T-helper 22 cell (primary cell): ENCODE data around the gene PDE3A.
"Not testable (repeated sequence)": the region's sequence is repeated elsewhere in the genome, so short reads cannot be mapped to it uniquely, and the experiment has no call there.

ENCODE experiments used
- DNase-seq: peaks from one replicate; pipeline ENCODE4 v3.0.0-alpha.2; 2020; ENCODE audit warnings: low read depth

The PDE3A gene

DNA sequence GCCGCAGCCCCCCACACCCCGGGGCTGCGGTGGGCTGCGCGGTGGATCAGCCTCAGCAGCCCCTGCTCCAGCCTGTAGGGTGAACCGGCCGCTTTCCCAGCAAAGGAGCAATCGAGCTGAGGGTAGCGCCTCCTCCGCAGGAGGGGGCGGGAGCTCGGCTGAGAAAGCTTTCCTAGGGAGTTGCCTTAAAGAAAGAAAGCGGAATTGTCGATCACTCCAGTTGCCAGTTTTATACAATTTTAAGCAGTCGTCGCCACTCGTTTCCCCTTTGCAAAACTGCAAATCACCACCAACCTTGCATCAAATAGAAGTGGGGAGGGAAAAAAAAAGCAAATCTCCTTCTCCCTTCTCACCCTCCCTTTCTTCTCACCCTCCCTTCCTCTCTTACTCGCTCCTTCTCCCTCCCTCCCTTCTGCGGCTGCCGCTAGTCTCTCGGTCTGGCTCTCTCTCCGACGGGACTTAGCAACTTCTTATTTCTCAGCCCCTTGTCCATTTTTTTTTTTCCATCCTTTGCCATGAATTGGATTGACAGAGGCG lies at the start of gene PDE3A:
TSS of gene PDE3A (plus strand) at position 424 of the 537 bp plus-strand sequence. CDS start 748 bp downstream, outside the sequence.
- no peak for DNase-seq

DNA sequence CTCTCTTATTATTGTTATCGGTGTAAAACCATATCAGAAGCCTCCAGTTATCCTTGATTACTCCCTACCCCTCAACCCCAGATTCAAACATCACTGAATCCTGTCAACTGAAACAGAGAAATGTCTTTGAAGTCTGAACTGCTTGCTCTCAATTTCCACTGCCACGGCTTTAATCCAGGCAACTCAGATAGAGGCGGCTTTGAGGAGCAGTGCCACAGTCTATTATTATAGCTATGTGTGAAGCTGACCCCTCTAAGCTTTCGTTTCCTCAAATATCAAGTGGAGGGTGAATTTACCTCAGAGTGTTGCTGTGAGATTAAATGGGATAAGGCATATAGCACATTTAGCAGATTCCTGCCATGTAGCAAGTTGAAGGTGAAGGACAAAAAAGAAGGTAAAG lies 49.0 kb upstream of the PDE3A start:
- no peak for DNase-seq

DNA sequence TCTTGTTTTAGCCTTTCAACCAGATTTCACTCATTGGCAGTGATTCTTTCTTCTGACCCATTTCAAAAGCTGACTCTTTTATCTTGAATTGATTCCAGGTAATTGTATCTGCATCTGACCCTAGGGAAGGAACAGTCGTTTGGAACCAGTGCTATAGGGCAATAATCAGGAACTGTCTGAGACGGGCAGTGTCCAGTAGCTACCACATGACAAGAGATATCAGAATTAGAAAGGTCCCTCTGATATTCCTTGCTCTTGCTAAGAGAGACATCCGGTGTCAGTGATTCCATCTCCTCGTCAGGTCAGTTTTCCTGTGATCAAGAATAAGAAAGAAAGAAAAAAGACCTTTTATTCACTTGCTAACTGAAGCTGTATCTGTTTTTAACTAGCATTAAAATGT lies 47.8 kb upstream of the PDE3A start:
- no peak for DNase-seq

DNA sequence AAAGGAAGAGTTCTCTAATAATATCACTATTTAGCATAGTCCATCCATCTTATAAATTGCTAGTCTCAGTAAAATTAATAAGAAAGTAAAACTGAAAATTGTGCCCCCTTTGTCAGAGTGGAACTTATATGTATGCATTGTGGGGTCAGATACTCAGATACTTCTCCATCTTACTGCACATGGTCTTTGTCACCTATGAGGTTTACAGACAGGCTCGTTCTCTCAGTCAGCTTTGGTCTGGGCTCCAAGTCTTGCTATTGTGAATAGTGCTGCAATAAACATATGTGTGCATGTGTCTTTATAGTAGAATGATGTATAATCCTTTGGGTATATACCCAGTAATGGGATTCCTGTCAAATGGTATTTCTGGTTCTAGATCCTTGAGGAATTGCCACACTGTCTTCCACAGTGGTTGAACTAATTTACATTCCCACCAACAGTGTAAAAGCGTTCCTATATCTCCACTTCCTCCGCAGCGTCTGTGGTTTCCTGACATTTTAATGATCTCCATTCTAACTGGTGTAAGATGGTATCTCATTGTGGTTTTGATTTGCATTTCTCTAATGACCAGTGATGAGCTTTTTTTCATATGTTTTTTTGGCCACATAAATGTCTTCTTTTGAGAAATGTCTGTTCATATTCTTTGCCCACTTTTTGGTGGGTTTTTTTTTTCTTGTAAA lies 37.4 kb upstream of the PDE3A start:
- not testable (repeated sequence) for DNase-seq

DNA sequence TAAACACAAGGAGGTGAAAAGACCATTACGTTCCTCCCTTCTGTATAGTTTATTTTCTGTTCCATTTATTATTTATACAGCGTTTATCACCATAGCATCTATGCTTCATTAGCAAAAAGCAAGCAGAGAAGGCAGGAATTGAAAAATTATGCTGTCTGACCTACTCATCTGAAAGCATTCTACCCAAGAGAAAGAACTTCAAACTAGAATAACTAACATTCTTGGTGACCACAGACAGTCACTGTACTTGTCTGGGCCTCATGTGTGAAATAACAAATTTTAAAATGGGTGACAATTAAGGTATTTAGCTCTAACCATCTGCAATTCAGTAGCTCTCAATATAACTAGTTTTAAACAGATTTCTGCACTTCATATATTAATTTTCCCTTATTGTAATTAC lies 29.3 kb upstream of the PDE3A start:
- DNase-seq, result no peak

DNA sequence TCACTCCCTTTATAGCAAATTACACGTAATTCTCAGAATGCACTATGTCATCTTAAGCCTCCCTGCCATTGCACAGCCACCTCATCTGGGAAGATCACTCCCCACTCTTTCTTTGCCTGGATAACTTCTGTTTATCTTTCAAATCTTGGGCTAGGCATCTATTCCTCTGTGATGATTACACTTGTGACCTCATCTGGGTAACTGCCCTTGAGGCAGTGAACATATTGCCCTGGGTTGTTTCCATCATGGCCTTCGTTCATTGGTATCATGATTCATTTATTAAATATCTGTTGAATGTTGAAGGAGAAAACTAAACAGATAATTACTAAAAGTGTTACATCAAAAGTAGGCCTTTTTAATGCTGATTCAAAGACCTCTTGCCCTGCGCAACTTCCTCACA lies 26.2 kb upstream of the PDE3A start:
- no peak for DNase-seq

DNA sequence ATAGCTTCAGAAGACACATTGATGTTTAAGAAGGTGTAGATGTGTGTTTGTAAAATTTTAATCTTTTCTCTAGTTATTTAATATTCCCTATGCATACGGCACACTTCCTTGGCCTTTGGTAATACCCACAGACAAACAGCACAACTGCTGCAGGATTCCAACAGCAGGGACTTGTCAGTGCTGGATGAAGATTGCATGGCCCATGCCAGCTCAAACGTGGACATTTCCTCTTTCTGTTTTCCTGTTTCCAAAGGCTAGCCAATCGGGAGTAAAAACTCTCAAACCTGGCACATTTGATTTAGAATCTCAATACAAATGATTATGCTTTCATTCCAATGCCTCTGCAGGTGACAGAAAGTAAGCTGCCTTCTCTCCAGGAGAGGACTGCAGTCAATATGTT lies 22.5 kb upstream of the PDE3A start:
- DNase-seq, result no peak

DNA sequence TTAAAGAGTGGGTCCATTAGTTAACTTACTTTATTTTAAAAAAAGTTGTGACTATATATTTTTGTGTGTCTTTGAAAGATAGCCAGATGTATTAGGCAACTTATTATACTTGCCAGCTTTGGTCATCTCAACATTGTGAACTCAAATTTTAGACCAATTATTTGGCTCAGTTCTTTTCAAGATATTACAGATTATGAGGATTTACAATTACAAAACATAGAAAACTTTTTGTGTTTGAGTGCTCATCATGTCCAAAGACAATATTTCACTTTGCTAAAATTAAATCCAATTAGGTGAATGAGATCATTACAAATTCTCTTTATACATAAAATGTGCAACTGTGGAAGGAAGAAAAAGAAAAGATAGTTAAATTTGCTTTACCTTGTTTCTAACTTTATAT lies 18.3 kb upstream of the PDE3A start:
- no peak for DNase-seq

DNA sequence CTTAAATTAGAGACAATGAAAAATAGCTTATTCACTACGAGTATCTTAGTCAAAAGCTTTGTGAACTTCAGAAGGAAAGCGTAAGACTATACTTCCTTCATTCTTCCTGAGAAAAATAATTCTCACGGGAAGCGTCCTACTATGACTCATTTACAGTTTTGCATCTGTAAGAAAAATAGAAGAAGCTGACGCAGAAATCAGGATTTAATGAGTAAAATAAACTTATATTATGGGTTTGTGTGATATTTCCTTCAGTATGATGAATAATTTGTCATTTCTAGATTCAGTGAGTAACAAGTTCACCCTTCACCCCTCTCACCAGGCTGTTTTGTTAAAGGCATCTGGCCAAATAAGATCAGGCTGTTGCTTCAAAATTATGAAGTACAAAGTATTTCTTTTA lies 17.8 kb upstream of the PDE3A start:
- no peak for DNase-seq

DNA sequence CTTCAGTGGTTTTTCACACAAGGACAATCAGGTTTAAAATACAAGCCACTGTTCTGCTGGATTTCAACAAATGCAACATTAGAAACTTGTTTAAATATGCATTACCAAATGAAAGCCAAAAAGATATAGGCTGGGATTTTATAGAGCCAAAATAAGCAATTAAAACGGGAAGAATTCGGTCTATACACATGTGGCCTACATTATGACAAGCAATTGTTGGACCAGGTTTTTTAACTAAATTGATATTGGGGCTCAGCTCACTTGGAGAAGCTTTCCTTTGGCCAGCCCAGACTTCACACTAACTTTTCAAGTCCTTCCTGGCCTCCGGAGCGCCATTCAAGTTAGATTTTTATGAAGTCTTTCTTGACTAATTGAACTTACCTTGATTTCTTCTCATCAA lies 16.9 kb upstream of the PDE3A start:
- no peak for DNase-seq

DNA sequence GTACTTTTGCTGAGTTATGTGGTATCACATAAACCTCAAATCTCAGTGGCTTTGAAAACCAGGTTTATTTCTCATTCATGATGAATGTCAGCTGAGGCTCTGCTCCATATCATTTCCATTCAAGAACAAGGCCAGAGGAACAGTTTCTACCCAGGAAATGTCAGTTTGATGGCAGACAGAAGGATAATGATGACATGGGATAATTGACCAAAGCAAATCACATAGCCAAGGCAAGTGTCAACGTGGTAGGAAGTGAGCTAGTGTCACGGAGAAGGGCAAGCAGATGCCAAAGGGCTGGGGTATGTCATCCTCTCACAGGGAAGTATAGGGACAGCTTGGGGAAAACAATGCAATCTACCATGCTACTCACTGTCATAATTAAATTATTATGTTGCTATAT lies 12.3 kb upstream of the PDE3A start:
- DNase-seq, result no peak

DNA sequence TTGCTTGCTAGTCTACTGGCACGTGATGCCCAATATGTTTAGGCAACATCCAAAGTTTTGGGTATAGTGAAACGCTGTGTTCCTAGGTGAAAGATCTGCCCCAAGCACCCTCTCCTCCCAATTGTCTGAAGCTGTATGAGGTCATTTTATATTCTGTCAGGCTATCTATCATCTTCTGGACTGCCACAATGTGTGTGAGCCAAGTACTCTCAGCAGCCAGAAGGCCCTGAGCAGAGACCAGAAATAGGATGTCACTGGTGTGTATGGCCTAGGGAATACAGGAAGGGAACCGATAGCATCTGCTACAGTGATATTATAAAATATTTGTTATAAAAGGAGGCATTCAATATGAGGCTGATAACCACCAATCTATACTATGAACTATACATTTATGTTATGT lies 7.9 kb upstream of the PDE3A start:
- DNase-seq, result no peak

DNA sequence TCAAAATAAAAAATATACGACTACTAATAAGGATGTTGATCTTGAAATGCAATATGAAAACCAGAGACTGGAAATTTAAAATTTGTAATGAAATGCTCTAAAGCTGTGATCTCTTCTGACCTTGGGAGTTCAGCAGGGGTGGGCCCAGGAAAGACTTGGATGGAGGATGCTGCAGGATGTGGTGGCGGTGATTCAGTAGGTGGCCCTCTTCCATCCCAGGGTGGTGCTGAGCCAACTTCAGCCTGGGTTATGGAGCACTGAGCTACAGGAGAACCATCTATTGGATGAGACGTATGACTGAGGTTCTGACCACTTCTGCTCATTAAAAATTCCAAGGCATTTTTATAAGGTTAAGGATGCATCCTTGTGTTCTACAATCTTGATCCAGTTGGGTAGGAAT lies 6.9 kb upstream of the PDE3A start:
- no peak for DNase-seq

DNA sequence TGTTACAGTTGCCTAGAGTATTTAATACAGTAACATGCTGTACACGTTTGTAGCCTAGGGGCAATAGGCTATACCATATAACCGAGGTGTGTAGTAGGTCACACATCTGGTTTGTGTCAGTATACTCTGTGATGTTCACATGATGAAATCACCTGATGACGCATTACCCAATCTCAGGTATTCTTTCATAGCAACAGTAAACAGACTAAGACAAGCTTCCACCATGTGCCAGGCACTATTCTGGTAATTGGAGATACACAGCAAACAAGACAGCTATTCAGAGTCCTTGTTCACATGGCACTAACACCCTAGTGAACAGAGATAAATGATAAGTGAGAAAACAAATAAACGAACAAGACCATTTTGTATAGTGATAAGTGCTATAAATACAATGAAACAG lies 3.8 kb upstream of the PDE3A start:
- DNase-seq, result no peak

DNA sequence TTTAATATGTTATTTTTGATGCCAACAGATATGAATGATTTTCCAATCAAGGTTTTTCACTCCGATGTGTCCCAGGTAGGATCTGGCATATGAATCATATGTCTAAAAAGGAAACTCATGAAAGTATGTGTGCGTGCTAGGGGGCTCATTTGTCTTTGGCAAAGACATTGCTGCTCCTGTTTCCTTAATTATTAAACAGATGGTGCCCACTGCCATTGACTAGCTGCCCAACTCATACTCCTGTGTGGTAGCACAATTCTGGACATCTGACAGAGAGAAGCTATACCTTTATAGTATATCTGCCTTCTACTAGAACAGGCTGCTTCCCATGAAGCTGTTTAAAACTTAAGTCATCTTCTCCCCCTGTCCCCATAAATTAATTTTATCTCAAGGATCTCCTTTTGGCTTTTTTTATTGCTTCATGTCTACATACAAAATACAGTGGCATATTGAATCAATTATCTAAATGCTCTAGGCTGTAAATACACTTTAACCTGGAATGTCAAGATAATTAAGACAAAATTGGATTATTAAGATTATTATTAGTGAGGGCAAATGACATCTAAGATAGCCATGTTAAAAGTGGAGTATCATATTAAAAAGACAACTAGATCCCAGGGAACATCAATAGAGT lies 1.4 kb upstream of the PDE3A start:
- no peak for DNase-seq

DNA sequence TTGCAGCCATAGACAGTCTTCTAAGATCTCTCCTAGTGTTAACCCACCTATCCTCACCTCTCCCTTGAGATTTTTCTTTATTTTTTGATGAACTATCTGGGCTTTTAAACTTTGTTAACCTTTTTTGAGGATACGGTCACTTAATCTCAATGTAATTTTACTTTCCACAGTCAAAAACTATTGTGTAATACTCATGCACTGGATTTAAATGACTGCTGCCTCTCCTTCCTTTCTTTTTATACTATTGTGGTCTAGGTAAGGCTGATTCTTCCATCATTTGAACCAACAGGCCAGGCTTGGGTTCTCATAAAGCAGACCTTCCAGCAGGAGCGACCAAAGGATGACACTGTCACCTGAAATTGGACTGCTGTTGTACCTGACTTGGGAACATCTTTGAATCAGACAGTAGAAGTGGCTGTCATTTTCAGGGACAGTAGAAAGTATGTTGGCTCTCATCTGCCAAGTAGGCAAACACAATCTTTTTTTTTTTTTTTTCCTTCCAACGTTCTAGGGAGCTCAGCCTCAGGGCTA lies 689 bp upstream of the PDE3A start:
- no peak for DNase-seq

DNA sequence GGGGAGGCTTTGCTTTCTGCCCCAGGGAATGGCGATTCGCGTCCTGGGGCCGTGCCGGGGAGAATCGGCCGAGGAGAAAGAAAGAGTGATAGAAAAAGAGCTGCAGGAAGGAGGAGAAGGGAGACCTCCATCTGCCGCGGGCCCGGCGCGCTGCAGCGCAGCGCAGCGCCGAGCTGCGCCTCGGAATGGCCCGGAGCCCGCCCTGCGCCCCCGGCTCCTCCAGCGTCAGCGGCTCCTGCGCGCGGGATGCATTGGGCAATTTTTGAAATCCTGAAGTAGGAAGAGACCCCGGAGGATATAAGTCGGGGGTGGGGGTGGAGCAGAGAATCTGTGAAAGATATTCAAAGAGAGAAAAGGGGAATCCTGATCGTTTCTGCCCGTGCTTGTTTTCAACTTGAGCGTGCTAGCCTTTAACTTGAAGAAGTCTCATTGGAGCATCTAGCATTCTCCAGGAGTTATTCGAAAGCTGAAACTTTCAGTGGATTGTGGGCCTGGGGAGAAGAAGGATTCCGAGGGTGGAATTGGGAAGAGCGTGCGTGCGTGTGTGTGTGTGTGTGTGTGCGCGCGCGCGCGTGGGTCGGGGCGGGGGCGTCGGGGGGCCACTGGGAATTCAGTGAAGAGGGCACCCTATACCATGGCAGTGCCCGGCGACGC lies 441 bp downstream of the PDE3A start:
- DNase-seq, result no peak

DNA sequence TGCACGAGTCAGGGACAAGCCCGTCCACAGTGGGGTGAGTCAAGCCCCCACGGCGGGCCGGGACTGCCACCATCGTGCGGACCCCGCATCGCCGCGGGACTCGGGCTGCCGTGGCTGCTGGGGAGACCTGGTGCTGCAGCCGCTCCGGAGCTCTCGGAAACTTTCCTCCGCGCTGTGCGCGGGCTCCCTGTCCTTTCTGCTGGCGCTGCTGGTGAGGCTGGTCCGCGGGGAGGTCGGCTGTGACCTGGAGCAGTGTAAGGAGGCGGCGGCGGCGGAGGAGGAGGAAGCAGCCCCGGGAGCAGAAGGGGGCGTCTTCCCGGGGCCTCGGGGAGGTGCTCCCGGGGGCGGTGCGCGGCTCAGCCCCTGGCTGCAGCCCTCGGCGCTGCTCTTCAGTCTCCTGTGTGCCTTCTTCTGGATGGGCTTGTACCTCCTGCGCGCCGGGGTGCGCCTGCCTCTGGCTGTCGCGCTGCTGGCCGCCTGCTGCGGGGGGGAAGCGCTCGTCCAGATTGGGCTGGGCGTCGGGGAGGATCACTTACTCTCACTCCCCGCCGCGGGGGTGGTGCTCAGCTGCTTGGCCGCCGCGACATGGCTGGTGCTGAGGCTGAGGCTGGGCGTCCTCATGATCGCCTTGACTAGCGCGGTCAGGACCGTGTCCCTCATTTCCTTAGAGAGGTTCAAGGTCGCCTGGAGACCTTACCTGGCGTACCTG lies 1.1 kb downstream of the PDE3A start:
- DNase-seq, result no peak

DNA sequence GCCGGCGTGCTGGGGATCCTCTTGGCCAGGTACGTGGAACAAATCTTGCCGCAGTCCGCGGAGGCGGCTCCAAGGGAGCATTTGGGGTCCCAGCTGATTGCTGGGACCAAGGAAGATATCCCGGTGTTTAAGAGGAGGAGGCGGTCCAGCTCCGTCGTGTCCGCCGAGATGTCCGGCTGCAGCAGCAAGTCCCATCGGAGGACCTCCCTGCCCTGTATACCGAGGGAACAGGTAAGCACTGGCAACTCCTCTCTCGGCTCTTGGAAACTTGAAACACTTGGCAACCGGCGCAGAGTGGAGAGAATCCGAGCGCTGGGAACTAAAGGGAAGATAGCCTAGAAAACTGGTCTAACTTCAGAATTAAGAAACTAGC lies 1.7 kb downstream of the PDE3A start:
- no peak for DNase-seq

DNA sequence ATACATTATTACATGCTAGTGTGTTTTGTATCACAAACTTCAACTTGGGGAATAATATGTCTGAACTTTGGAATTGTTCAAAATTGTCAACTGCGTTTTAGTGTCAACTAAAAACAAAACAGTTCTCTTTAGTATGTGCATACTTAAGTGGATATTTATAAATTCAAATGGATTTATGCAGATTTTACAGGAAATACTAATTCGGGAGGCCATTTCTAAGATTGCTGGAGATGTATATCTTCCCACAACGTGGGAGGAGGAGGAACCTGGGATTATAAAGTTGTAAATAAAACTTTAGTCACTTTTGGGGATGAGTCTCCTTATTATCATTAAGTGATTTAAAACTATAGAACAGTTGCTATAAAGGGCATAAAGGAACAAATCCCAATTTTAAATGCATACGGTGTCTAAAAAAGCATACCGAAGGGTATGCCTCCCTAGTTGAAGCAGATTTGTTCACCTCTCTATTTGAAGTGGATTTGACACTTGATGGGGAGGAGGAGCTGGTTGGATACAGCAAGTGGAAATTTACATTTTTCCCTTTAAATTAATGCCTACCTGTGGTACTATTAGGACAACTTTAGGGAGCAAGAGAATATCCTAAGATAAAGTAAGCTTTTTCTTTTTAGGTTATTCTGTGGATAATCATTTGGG lies 2.7 kb downstream of the PDE3A start:
- DNase-seq, result no peak

DNA sequence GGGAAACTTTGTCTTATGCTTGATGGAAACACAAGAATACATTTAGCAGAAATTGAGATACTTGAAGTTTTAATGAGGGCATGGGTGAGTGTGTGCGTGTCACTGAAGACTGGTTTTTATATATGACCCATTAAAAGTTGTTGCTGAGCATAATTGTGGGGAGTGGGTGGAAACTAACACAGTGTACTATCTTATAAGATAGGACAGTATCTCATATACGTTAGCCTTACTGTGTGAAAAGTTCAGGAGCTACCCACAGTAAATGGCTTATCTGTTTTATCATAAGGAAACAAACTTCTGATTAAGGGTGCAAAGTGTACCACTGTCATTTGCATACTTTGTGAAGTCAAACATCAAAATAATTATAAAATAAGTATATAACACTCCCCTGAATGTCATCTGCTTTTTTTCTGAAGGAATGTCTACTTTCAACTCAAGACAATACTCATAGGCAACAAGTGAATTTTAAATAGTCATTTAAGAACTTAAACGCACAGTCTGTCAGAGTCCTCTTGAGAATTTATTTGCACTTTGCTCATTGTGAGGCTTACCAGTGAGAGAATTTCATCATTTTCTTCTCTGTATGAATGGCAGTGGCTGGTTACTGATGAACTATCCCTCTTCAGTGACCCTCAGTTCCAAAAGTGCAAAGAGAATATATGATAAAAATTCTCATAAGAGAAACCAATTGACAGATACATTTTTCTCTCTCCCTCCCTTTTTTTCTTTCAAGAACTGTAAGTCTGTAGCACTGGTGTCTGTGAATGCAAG lies 4.2 kb downstream of the PDE3A start:
- no peak for DNase-seq
